Uterus (tissue), 2 donors: ENCODE measurements around the gene TIMM22.

ENCODE experiments used
- POLR2A ChIP-seq, 2 donors: fragments of 450-650 bp; IDR thresholded peaks; one replicate each; pipeline ENCODE4 v1.6.1; 2016; ENCODE audit warnings: antibody characterized with exemption in 2 of 2, mild to moderate bottlenecking in 1 of 2, moderate library complexity in 1 of 2
- TF ChIP-seq, protein P1 (sequence below), 4 experiments: fragments of 200-600 bp in 2 of 4; fragments of 450-650 bp in 2 of 4; sonication (generic) in 2 of 4; IDR thresholded peaks; one replicate each; pipeline ENCODE4 v1.5.1; 2016 to 2019; ENCODE audit warnings: antibody characterized with exemption in 4 of 4, mild to moderate bottlenecking in 2 of 4, moderate library complexity in 1 of 4

DNA sequence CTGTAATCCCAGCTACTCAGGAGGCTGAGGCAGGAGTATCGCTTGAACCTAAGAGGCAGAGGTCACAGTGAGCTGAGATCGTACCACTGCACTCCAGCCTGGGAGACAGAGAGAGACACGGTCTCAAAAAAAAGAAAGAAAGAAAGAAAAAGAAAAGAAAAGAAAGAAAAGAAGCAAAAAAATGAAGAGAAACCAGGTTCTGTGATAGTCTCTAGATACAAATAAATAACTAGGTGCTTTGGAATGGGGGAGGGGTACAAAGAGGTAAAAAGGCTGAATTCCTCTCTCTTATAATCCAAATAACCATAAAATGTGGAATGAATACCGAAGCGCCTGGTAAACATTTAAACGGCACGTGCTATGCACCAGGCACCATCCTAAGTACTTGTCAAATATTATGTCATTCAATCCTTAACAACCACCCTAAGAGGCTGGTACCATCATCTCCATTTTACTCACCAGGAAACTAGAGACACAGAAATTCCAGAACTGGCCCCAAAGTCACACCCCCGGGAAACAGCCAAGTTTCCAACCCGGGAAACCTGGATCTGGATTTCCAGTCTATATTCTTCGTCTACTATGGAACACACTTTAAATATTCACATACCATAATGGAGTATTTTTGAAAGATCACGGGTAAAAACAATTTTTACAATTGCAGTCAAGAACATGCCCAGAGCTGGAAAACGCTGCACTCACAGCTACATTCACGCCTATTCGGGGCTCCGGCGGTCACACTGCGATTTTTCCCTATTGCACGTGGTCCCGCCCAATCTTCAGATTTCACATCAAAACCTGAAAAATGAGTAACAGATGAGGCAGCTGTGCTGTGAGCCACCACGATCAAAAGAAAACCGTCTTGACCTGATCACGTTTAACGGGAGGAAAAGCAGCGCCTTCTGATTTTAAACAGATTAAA lies 27.9 kb upstream of the TIMM22 start:
- TF ChIP-seq, protein P1, sequence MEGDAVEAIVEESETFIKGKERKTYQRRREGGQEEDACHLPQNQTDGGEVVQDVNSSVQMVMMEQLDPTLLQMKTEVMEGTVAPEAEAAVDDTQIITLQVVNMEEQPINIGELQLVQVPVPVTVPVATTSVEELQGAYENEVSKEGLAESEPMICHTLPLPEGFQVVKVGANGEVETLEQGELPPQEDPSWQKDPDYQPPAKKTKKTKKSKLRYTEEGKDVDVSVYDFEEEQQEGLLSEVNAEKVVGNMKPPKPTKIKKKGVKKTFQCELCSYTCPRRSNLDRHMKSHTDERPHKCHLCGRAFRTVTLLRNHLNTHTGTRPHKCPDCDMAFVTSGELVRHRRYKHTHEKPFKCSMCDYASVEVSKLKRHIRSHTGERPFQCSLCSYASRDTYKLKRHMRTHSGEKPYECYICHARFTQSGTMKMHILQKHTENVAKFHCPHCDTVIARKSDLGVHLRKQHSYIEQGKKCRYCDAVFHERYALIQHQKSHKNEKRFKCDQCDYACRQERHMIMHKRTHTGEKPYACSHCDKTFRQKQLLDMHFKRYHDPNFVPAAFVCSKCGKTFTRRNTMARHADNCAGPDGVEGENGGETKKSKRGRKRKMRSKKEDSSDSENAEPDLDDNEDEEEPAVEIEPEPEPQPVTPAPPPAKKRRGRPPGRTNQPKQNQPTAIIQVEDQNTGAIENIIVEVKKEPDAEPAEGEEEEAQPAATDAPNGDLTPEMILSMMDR (IDR thresholded peaks at IDR 0.05), result no peak
- TF ChIP-seq POLR2A (IDR thresholded peaks at IDR 0.05), result no peak
